ENCODE data around the gene FBXL16. TPM values are rescaled to one million over a fixed set of nuclear protein-coding genes. Genes with fewer than 3 reads are reported as not detected.
A peak's percentile ranks its signal among the peaks of the same experiment; 100 is the strongest.

FBXL16 gene
- total RNA-seq, 3 donors from 2014 or later, result 2.6 to 4.2 TPM; not detected in 1

DNA sequence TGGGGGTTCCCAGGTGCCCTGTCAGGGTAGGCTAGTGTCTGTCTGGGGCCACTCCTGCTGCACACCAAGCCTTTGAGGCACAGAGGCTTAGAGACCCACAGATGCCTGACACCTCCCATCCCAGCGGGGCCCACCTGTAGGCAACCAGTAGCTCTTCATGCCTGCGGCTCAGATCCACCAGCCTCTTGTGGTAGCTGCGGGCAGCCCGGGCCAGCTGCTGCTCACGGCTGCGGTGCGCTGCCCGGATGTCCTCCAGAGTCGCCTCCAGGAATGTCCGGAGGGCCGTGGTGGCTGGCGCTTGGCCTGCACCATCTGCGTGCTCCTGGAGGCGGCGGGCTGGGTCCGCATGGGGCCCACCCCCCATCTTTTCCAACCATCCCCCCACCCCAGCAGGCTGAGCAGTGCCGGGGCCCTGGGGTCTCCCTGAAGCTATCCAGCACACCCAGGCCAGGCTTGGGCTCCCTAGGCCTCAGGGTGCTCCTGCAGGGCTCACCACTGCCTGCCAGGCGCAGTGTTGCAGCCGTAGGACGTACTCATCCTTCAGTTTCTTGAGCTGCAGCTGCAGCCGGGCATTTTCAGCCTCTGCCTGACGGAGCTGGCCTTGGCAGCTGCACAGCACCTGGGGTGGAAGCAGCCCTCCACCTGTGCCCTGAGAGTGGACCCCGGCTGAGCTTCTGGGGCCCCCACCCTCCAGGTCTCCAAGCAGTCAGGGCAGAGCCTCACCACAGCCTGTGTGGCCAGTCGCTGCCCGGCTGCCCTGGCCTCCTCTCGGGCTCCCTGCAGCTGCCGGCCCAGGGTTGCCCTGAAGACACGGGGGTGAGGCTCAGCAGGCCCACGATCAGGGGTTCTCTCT lies 18.8 kb upstream of the FBXL16 start:
- TF ChIP-seq, protein P1, sequence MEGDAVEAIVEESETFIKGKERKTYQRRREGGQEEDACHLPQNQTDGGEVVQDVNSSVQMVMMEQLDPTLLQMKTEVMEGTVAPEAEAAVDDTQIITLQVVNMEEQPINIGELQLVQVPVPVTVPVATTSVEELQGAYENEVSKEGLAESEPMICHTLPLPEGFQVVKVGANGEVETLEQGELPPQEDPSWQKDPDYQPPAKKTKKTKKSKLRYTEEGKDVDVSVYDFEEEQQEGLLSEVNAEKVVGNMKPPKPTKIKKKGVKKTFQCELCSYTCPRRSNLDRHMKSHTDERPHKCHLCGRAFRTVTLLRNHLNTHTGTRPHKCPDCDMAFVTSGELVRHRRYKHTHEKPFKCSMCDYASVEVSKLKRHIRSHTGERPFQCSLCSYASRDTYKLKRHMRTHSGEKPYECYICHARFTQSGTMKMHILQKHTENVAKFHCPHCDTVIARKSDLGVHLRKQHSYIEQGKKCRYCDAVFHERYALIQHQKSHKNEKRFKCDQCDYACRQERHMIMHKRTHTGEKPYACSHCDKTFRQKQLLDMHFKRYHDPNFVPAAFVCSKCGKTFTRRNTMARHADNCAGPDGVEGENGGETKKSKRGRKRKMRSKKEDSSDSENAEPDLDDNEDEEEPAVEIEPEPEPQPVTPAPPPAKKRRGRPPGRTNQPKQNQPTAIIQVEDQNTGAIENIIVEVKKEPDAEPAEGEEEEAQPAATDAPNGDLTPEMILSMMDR (IDR thresholded peaks at IDR 0.05), result no peak
- TF ChIP-seq POLR2AphosphoS5 (IDR thresholded peaks at IDR 0.05), result no peak
- TF ChIP-seq POLR2A (IDR thresholded peaks at IDR 0.05), result no peak

DNA sequence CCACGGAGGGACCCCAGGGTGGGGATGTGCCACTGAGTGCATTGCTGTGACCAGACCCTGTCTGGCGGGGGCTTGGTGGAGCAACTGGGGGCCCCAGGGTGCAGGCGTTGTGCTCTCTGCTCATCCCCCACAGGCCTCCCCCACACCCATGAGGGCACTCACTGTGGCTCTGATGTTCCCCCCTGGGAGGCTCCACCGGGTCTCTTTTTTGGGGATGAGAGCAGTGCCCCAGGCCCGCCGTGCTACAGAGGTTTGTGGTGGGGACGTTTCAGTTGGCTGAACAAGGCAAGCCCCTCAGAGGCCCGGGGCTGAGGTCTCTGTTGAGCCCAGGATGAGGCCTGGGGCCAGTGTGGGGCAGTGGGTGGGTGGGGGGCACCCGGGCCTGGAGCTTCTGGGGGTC lies 18.1 kb upstream of the FBXL16 start:
- peaks cover 12 to 30% of the 10 kb centered on the region in 2 donors for H3K4me1 ChIP-seq
- no peaks in the 10 kb centered on the region for H3K27me3 ChIP-seq
- no peak overlapping the region for H3K4me3 ChIP-seq
- DNase-seq (ENCODE audit: low spot score in 2 of 2), result no peak
- TF ChIP-seq POLR2AphosphoS5 (IDR thresholded peaks at IDR 0.05), result no peak
- TF ChIP-seq, protein P1 (IDR thresholded peaks at IDR 0.05), result no peak
- TF ChIP-seq POLR2A (IDR thresholded peaks at IDR 0.05), result no peak
- H3K9me3 ChIP-seq, result no peaks in the 10 kb centered on the region
- no peaks in the 10 kb centered on the region for H3K36me3 ChIP-seq
- no peak overlapping the region for H3K27ac ChIP-seq
- intact Hi-C loops (cut with DNase I; ENCODE audit: low total_unique reads), result no loop called here

More for the DNA sequence above, 18.8 kb upstream of the FBXL16 start:
- Histone ChIP-seq H3K27me3 (no peaks in the 10 kb centered on the region), H3K4me1 (peaks cover 12 to 30% of the 10 kb centered on the region in 2 donors), H3K27ac (no peak overlapping the region), H3K9me3 (no peaks in the 10 kb centered on the region), H3K36me3 (no peaks in the 10 kb centered on the region), H3K4me3 (no peak overlapping the region)
- intact Hi-C loops (cut with DNase I; ENCODE audit: low total_unique reads), result no loop called here
- DNase-seq (ENCODE audit: low spot score in 2 of 2), result no peak

DNA sequence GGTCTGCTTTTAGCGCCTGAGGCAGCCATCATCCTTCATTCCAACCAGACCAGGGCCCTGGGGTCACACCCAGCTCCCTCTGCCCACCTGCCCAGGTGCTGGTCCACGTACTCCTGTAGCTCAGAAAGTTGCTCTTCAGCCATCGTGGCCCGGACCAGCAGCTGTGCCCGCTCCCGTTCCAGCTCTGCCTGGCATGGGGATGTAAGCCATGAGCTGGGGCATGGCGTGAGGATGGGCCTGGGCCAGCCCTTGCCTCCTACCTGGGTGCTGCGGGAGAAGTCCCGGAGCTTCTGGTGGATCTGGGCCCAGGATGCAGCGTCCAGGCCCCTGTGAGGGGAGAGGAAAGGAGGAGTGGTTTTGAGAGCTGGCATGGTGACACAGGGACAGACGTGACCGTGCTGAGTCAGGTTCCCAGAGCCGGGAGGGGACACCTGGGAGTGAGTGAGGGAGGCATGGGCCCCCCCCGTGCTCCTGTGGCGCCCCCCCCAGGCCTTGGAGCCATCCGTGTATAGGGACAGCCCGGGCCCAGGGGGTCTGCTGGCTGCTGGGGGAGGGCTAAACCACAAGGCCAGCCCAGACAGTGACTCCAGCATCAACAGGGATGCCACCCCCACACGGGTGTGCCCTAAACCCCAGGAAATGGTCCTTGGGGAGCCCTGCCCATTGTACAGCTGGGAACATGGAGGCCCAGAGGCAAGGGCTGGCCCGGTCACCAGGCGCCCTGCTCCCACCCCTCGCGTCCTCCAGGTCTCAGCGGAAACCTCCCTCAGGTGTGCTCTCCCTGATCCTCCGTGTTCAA lies 17.4 kb upstream of the FBXL16 start:
- no peak for DNase-seq (ENCODE audit: low spot score in 2 of 2)
- H3K4me3 ChIP-seq, result no peak overlapping the region
- no peaks in the 10 kb centered on the region for H3K36me3 ChIP-seq
- no peaks in the 10 kb centered on the region for H3K9me3 ChIP-seq
- H3K27ac ChIP-seq, result no peak overlapping the region
- intact Hi-C loops (cut with DNase I; ENCODE audit: low total_unique reads), result no loop called here
- no peaks in the 10 kb centered on the region for H3K27me3 ChIP-seq
- H3K4me1 ChIP-seq, result peaks cover 12 to 25% of the 10 kb centered on the region in 2 donors
- TF ChIP-seq, protein P1 (IDR thresholded peaks at IDR 0.05), result no peak
- TF ChIP-seq POLR2AphosphoS5 (IDR thresholded peaks at IDR 0.05) (no peak), POLR2A (IDR thresholded peaks at IDR 0.05) (no peak)

DNA sequence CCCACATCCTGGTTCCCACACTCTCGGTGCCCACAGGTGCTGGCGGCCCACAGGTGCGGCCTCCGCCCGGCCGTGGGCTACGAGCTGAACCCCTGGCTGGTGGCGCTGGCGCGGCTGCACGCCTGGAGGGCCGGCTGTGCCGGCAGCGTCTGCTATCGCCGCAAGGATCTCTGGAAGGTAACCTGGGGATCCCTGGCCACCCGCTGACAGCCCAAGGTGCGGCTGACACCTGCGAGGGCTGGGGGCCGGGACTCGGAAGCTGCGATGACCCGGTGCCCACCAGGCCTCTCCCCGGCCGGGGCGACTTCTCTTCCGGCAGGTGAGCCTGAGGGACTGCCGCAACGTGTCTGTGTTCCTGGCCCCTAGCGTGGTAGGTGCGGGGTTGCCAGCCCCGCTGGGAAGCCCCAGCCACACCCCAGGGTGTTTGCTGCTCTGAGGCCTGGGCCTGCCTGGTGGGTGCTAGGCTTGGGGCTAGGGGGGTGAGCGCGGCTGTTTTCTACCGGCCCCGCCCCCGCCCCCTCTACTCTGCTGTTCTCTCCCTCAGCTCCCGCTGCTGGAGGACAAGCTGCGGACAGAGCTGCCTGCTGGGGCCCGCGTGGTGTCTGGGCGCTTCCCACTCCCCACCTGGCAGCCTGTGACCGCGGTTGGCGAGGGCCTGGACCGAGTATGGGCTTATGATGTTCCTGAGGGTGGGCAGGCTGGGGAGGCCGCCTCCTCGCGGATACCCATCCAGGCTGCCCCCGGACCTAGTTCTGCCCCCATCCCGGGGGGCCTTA lies 16.4 kb upstream of the FBXL16 start:
- no peak for TF ChIP-seq POLR2AphosphoS5 (IDR thresholded peaks at IDR 0.05)
- TF ChIP-seq POLR2A (IDR thresholded peaks at IDR 0.05), result no peak
- TF ChIP-seq, protein P1 (IDR thresholded peaks at IDR 0.05), result no peak
- intact Hi-C loops (cut with DNase I; ENCODE audit: low total_unique reads), result no loop called here
- H3K9me3 ChIP-seq, result no peaks in the 10 kb centered on the region
- H3K4me1 ChIP-seq, result peaks cover 12 to 21% of the 10 kb centered on the region in 2 donors
- H3K36me3 ChIP-seq, result no peaks in the 10 kb centered on the region
- H3K27ac ChIP-seq, result peak overlapping the region; percentile 75 to 88
- no peaks in the 10 kb centered on the region for H3K27me3 ChIP-seq
- H3K4me3 ChIP-seq, result peak overlapping the region; percentile 64 to 79 (median 76)
- no peak for DNase-seq (ENCODE audit: low spot score in 2 of 2)

Data from breast epithelium (tissue), 4 donors.